ENCODE results near the gene NLRX1. TPM values are rescaled to one million over a fixed set of nuclear protein-coding genes. Genes with fewer than 3 reads are reported as not detected.
"Not testable (repeated sequence)": the region's sequence is repeated elsewhere in the genome, so short reads cannot be mapped to it uniquely, and the experiment has no call there.

NLRX1 gene
- total and polyA plus RNA-seq, 10 donors, result 3.6 to 18.7 (median 14.0) TPM

DNA sequence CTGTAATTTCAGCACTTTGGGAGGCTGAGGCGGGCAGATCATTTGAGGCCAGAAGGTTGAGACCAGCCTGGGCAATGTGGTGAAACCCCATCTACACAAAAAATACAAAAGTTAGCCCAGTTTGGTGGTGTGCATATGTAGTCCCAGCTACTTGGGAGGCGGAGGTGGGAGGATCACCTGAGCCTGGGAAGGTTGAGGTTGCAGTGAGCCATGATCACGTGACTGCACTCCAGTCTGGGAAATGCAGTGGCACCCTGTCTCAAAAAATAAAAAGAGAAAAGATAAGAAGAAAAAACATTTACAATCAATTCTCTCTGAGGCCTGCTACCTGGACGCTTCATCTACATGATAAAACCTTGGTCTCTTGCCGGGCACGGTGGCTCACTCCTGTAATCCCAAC lies 30.4 kb downstream of the NLRX1 start:
- H3K4me1 ChIP-seq, result peaks cover 0 to 33% (median 8%) of the 10 kb centered on the region in 6 donors
- H3K27me3 ChIP-seq (replicated peaks in 1 of 7), result no peaks in the 10 kb centered on the region
- no peak overlapping the region for H3K27ac ChIP-seq
- no peaks in the 10 kb centered on the region for H3K9me3 ChIP-seq
- 90 to 94% (median 94%) methylated on average over 6 of the region's 6 CpGs for WGBS, 5 donors
- DNase-seq, result peak; percentile 40
- no peaks in the 10 kb centered on the region for H3K36me3 ChIP-seq
- TF ChIP-seq, protein P1, sequence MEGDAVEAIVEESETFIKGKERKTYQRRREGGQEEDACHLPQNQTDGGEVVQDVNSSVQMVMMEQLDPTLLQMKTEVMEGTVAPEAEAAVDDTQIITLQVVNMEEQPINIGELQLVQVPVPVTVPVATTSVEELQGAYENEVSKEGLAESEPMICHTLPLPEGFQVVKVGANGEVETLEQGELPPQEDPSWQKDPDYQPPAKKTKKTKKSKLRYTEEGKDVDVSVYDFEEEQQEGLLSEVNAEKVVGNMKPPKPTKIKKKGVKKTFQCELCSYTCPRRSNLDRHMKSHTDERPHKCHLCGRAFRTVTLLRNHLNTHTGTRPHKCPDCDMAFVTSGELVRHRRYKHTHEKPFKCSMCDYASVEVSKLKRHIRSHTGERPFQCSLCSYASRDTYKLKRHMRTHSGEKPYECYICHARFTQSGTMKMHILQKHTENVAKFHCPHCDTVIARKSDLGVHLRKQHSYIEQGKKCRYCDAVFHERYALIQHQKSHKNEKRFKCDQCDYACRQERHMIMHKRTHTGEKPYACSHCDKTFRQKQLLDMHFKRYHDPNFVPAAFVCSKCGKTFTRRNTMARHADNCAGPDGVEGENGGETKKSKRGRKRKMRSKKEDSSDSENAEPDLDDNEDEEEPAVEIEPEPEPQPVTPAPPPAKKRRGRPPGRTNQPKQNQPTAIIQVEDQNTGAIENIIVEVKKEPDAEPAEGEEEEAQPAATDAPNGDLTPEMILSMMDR (IDR thresholded peaks at IDR 0.05 in 8 of 11, conservative IDR thresholded peaks at IDR 0.05 in 3 of 11), result no peak
- TF ChIP-seq POLR2AphosphoS5 (IDR thresholded peaks at IDR 0.05), result no peak
- no peak for TF ChIP-seq POLR2A (IDR thresholded peaks at IDR 0.05)
- H3K4me3 ChIP-seq, result no peak overlapping the region
- intact Hi-C loops (cut with DNase I; ENCODE audit: low total_unique reads), result loop anchor here (10.0 kb wide), 1 partner anchor 104 kb away; a partner anchor contains a TSS

DNA sequence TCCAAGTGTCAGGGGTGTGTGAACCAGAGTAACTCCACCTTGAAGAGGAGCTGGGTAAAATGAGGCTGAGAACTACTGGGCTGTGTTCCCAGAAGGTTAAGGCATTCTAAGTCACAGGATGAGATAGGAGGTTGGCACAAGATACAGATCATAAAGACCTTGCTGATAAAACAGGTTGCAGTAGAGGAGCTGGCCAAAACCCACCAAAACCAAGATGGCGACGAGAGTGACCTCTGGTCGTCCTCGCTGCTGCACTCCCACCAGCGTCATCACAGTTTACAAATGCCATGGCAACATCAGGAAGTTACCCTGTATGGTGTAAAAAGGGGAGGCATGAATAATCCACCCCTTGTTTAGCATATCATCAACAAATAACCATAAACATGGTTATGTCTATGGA lies 32.7 kb downstream of the NLRX1 start:
- DNase-seq, result peak; percentile 21
- intact Hi-C loops (cut with DNase I; ENCODE audit: low total_unique reads); H3K27ac ChIP-seq; H3K36me3 ChIP-seq; H3K4me3 ChIP-seq; H3K9me3 ChIP-seq; H3K27me3 ChIP-seq (replicated peaks in 1 of 7): not testable (repeated sequence)
- 81 to 93% (median 86%) methylated on average over 5 of the region's 5 CpGs for WGBS, 5 donors
- H3K4me1 ChIP-seq, result peaks cover 6 to 35% (median 21%) of the 10 kb centered on the region in 6 donors

DNA sequence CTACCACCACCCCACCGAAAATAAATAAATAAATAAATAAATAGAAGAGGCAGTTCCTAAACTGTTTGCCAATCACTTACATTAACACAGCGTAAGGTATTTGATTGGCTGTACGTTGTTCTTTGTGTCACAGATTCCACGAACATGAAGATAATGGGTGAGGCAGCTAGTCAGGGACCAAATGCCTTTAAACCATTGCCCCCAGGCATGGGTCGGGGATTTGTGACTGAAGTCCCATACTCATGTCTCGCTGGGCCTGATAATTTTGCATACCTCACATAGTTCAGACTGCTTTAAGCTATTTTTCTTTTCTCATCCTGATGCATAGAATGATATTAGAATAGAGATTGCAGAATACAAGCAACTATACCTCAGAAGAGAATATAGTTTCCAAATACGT lies 34.0 kb downstream of the NLRX1 start:
- H3K27me3 ChIP-seq (replicated peaks in 1 of 7), result no peaks in the 10 kb centered on the region
- peak; percentile 15 for DNase-seq
- intact Hi-C loops (cut with DNase I; ENCODE audit: low total_unique reads), result no loop called here
- 91 to 93% (median 93%) methylated on average over 7 of the region's 7 CpGs for WGBS, 5 donors
- H3K4me3 ChIP-seq, result no peak overlapping the region
- H3K9me3 ChIP-seq, result no peaks in the 10 kb centered on the region
- no peak for TF ChIP-seq POLR2A (IDR thresholded peaks at IDR 0.05)
- no peak for TF ChIP-seq POLR2AphosphoS5 (IDR thresholded peaks at IDR 0.05)
- TF ChIP-seq, protein P1 (IDR thresholded peaks at IDR 0.05 in 8 of 11, conservative IDR thresholded peaks at IDR 0.05 in 3 of 11), result no peak
- H3K27ac ChIP-seq, result no peak overlapping the region
- peaks cover 8 to 30% (median 19%) of the 10 kb centered on the region in 6 donors for H3K4me1 ChIP-seq
- no peaks in the 10 kb centered on the region for H3K36me3 ChIP-seq

DNA sequence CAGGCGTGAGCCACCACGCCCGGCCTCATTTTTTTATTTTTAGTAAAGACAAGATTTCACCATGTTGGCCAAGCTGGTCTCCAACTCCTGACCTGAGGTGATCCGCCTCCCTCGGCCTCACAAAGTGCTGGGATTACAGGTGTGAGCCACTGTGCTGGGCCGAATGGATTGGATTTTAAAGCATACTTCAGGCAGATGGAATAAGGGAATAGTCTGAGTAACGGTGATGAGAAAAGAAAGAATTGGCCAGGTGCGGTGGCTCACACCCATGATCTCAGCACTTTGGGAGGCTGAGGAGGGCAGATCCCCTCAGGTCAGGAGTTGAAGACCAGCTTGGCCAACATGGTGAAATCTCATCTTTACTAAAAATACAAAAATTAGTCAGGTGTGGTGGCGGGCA lies 35.5 kb downstream of the NLRX1 start:
- DNase-seq, result peak; percentile 5

More for the DNA sequence above, 35.5 kb downstream of the NLRX1 start:
- Histone ChIP-seq H3K36me3 (no peaks in the 10 kb centered on the region), H3K4me3 (no peak overlapping the region), H3K9me3 (no peaks in the 10 kb centered on the region), H3K27me3 (replicated peaks in 1 of 7) (no peaks in the 10 kb centered on the region), H3K27ac (peak overlapping the region in 1 of 8 donors; percentile 98), H3K4me1 (peaks cover 14 to 39% (median 34%) of the 10 kb centered on the region in 6 donors)
- 91 to 95% (median 94%) methylated on average over 9 of the region's 9 CpGs for WGBS, 5 donors
- TF ChIP-seq POLR2A (IDR thresholded peaks at IDR 0.05) (no peak), POLR2AphosphoS5 (IDR thresholded peaks at IDR 0.05) (no peak)
- TF ChIP-seq, protein P1 (IDR thresholded peaks at IDR 0.05 in 8 of 11, conservative IDR thresholded peaks at IDR 0.05 in 3 of 11), result no peak
- intact Hi-C loops (cut with DNase I; ENCODE audit: low total_unique reads), result no loop called here
